Activated CD8-positive, alpha-beta memory T cell treated with anti-CD3 and anti-CD28 coated beads, Interleukin-2, amount 10 ng/mL, durations not matched to agents 7 days and 5 days (primary cell): ENCODE data around the gene TSPYL1. TPM values are rescaled to one million over a fixed set of nuclear protein-coding genes. Genes with fewer than 3 reads are reported as not detected.

ENCODE experiments used
- ATAC-seq: fragments of 150-1000 bp; cut with Tn5 transposase; one replicate; pipeline ENCODE4 v1.10.0; 2021; ENCODE audit warnings: moderate library complexity
- CTCF ChIA-PET: fragments of 350-600 bp; sonication (Branson Sonifier 250); formaldehyde crosslinking; loops from one replicate; lab custom pipeline; 2021; ENCODE audit warnings: antibody characterized with exemption; lab: Charles Lee
- DNase-seq: peaks from one replicate; pipeline ENCODE4 v3.0.0-alpha.2; 2020
- H3K27ac Mint-ChIP-seq: one replicate; pipeline ENCODE4 v1.8.0; 2021; ENCODE audit warnings: mild to moderate bottlenecking, mixed read lengths
- H3K27me3 Mint-ChIP-seq: one replicate; pipeline ENCODE4 v1.8.0; 2021; ENCODE audit warnings: mixed read lengths
- H3K36me3 Mint-ChIP-seq: one replicate; pipeline ENCODE4 v1.8.0; 2021; ENCODE audit warnings: mild to moderate bottlenecking, mixed read lengths
- H3K4me1 Mint-ChIP-seq: one replicate; pipeline ENCODE4 v1.8.0; 2021; ENCODE audit warnings: mixed read lengths
- H3K4me3 Mint-ChIP-seq: one replicate; pipeline ENCODE4 v1.8.0; 2021; ENCODE audit warnings: mild to moderate bottlenecking, moderate library complexity, mixed read lengths
- H3K9me3 Mint-ChIP-seq: one replicate; pipeline ENCODE4 v1.8.0; 2022; ENCODE audit warnings: low read depth, mixed read lengths
- total RNA-seq, 2 experiments: library from RNA; stranded (reverse); gene quantifications; one replicate each; pipeline ENCODE4 v1.2.3, GENCODE V29; 2021

The TSPYL1 gene
- total RNA-seq, 2 experiments from 2014 or later = 39.5 to 41.3 TPM

DNA sequence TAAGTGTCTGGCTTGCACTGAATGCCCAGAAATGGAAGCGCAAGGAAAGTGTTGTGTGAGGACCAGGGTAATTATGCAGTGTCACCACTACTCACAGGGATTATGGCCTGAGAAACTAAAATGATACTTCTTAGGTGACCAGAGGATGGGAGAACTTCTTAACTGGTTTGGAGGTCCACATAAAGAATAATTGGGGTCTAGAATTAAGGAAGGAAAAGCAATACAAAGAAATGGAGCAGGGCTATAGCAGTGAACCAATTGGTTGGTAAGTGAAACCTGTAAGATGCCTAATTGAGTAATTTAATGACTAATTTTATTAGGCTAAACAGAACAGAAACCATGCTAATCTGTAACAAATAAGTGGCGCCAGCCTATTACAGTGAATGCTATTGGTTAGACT lies 31.2 kb downstream of the TSPYL1 start:
- Mint-ChIP-seq H3K36me3 (peaks cover 10% of the 10 kb centered on the region), H3K4me1 (peaks cover 31% of the 10 kb centered on the region), H3K27ac (no peak overlapping the region), H3K4me3 (no peak overlapping the region), H3K9me3 (no peaks in the 10 kb centered on the region), H3K27me3 (no peaks in the 10 kb centered on the region)
- CTCF ChIA-PET = interaction anchor here (1.6 kb wide), 1 partner anchor 9 kb away, joined by 4 read pairs; no protein-coding TSS in a partner anchor
- ATAC-seq (no peak), DNase-seq (no peak)

- DNase-seq = no peak
- peaks cover 27% of the 10 kb centered on the region for H3K4me1 Mint-ChIP-seq
- CTCF ChIA-PET = interaction anchor here (1.6 kb wide), 1 partner anchor 8 kb away, joined by 4 read pairs; no protein-coding TSS in a partner anchor
- H3K36me3 Mint-ChIP-seq = peaks cover 8% of the 10 kb centered on the region
- no peaks in the 10 kb centered on the region for H3K27me3 Mint-ChIP-seq
- H3K4me3 Mint-ChIP-seq = no peak overlapping the region
- H3K9me3 Mint-ChIP-seq = no peaks in the 10 kb centered on the region
- no peak for ATAC-seq
- H3K27ac Mint-ChIP-seq = no peak overlapping the region
Observed at GRCh38 chr6:116247285-116247684, 32.4 kb downstream of the TSPYL1 start.

DNA sequence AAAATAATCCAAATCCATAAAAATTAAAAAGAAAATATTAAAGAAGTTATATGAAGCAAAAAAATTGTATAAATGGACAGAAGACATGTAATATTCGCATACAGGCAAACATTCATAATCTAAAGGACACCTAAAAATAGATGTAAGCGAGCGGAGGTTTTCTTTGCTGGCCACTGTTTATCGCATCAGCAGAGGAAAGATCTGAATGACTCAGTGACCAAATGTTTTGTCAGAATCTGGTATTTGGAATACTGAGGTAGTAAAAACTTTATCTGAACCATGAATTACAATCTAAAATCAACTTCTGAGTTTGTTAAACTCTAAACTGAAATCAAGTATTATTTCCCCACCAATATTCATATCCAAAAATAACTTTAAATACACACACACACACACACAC lies 33.6 kb downstream of the TSPYL1 start:
- Mint-ChIP-seq H3K4me1 (peaks cover 16% of the 10 kb centered on the region), H3K4me3 (no peak overlapping the region), H3K27ac (no peak overlapping the region), H3K9me3 (no peaks in the 10 kb centered on the region), H3K36me3 (peaks cover 2% of the 10 kb centered on the region), H3K27me3 (no peaks in the 10 kb centered on the region)
- ATAC-seq (no peak), DNase-seq (no peak)
- CTCF ChIA-PET = no interaction called here

DNA sequence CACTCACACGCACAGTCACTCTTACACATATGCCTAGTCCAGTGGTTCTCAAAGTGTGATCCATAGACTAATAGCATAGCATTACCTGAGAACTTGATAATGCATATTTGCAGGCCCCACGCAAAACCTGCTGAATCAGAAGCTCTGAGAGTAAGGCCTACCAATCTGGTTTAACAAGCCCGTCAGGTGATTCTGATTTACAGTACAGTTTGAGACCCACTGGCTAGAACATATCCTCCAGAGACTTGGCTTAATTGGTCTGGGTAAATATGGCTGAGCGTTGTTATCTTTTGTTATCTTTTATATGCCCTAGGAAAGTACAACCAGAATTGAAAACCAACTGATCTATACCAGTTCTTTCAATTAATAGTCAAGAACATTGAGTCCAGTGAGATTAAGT lies 35.4 kb downstream of the TSPYL1 start:
- Mint-ChIP-seq H3K9me3 (no peaks in the 10 kb centered on the region), H3K4me1 (peaks cover 4% of the 10 kb centered on the region), H3K36me3 (peaks cover 3% of the 10 kb centered on the region), H3K27ac (no peak overlapping the region), H3K4me3 (no peak overlapping the region), H3K27me3 (no peaks in the 10 kb centered on the region)
- ATAC-seq = no peak
- no peak for DNase-seq
- CTCF ChIA-PET = interaction anchor here (1.3 kb wide), 1 partner anchor 44 kb away, joined by 3 read pairs; no protein-coding TSS in a partner anchor

GRCh38 chr6:116239856-116240255 lies 39.9 kb downstream of the TSPYL1 start:
- Mint-ChIP-seq H3K9me3 (no peaks in the 10 kb centered on the region), H3K36me3 (peaks cover 3% of the 10 kb centered on the region), H3K27ac (no peak overlapping the region), H3K4me1 (no peaks in the 10 kb centered on the region), H3K4me3 (no peak overlapping the region), H3K27me3 (no peaks in the 10 kb centered on the region)
- no peak for DNase-seq
- CTCF ChIA-PET = interaction anchor here (1.3 kb wide), 1 partner anchor 8 kb away, joined by 4 read pairs; no protein-coding TSS in a partner anchor
- no peak for ATAC-seq

DNA sequence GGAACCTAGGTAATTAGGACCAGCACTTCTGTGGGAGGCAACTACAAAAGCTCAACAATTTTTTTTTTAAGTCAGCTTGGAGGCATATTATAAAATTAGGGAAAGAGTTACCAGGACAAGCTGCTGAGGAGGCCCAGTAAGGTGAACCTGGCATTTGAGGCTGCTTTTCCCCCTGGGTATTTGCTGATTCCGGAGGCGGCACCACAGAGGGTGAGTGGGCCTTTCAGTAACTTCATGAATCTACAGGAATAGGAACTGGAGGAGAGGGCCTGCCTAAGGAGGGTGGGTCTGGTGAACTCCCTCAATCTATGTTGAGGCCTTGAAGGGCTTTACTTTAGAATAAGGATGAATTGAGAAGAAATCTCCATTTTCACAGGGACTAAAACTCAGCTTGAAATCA lies 40.5 kb downstream of the TSPYL1 start:
- no peaks in the 10 kb centered on the region for H3K4me1 Mint-ChIP-seq
- no peak for ATAC-seq
- CTCF ChIA-PET = interaction anchor here (1.3 kb wide), 1 partner anchor 8 kb away, joined by 4 read pairs; no protein-coding TSS in a partner anchor
- DNase-seq = no peak
- H3K27ac Mint-ChIP-seq = no peak overlapping the region
- no peaks in the 10 kb centered on the region for H3K27me3 Mint-ChIP-seq
- no peak overlapping the region for H3K4me3 Mint-ChIP-seq
- no peaks in the 10 kb centered on the region for H3K9me3 Mint-ChIP-seq
- peaks cover 3% of the 10 kb centered on the region for H3K36me3 Mint-ChIP-seq

DNA sequence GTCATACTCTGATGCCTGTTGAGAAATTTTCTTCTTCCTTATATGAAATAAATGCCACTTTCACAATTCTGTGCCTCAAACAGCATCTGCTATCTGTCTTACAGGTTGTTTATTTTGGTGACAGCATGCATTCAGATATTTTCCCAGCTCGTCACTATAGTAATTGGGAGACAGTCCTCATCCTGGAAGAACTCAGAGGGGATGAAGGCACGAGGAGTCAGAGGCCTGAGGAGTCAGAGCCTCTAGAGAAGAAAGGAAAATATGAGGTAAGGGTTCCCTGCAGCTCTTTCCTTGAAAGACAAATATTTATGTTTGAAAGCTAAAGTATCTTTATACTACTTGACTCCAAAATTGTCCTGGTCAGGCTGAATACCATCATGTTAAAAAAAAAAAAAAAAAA lies 41.6 kb downstream of the TSPYL1 start:
- H3K27ac Mint-ChIP-seq = no peak overlapping the region
- H3K27me3 Mint-ChIP-seq = no peaks in the 10 kb centered on the region
- ATAC-seq (no peak), DNase-seq (no peak)
- no peaks in the 10 kb centered on the region for H3K9me3 Mint-ChIP-seq
- H3K4me3 Mint-ChIP-seq = no peak overlapping the region
- H3K36me3 Mint-ChIP-seq = peaks cover 3% of the 10 kb centered on the region
- CTCF ChIA-PET = interaction anchor here (0.7 kb wide), 1 partner anchor 49 kb away, joined by 3 read pairs; no protein-coding TSS in a partner anchor
- H3K4me1 Mint-ChIP-seq = no peaks in the 10 kb centered on the region

GRCh38 chr6:116234689-116235088 lies 45.0 kb downstream of the TSPYL1 start:
- Mint-ChIP-seq H3K36me3 (peaks cover under 1% of the 10 kb centered on the region), H3K9me3 (no peaks in the 10 kb centered on the region), H3K27ac (no peak overlapping the region), H3K27me3 (no peaks in the 10 kb centered on the region), H3K4me1 (no peaks in the 10 kb centered on the region), H3K4me3 (no peak overlapping the region)
- ATAC-seq (no peak), DNase-seq (no peak)
- CTCF ChIA-PET = no interaction called here

GRCh38 chr6:116229287-116229913 lies 50.3 kb downstream of the TSPYL1 start:
- DNase-seq = no peak
- CTCF ChIA-PET = interaction anchor here (2.5 kb wide), 1 partner anchor 12 kb away, joined by 15 read pairs; no protein-coding TSS in a partner anchor
- ATAC-seq = no peak
- no peak overlapping the region for H3K27ac Mint-ChIP-seq
- no peaks in the 10 kb centered on the region for H3K36me3 Mint-ChIP-seq
- no peak overlapping the region for H3K4me3 Mint-ChIP-seq
- H3K27me3 Mint-ChIP-seq = no peaks in the 10 kb centered on the region
- no peaks in the 10 kb centered on the region for H3K4me1 Mint-ChIP-seq
- H3K9me3 Mint-ChIP-seq = no peaks in the 10 kb centered on the region

Other genes with a start within 250 kb of the TSPYL1 start
- gene FRK, start 219.0 kb downstream of the TSPYL1 start, total RNA-seq = under 1 TPM; 0.09 to 0.12 TPM
- 10 to 100 TPM; 26.4 to 43.7 TPM for gene NT5DC1, start 179.1 kb downstream of the TSPYL1 start, total RNA-seq
- not detected for gene COL10A1, start 153.8 kb downstream of the TSPYL1 start, total RNA-seq
- gene TSPYL4, start 25.9 kb downstream of the TSPYL1 start, total RNA-seq = 10 to 100 TPM; 15.1 to 17.3 TPM
- gene DSE, start 91.0 kb upstream of the TSPYL1 start, total RNA-seq = 1 to 10 TPM; 5.7 to 7.1 TPM
- 10 to 100 TPM in 1 of 2 experiments, 1 to 10 TPM in 1; 3.8 to 13.8 TPM for gene CALHM6, start 181.4 kb upstream of the TSPYL1 start, total RNA-seq
- not detected for gene CALHM5, start 231.7 kb upstream of the TSPYL1 start, total RNA-seq